ENCODE results near the gene ARHGEF28. TPM values are rescaled to one million over a fixed set of nuclear protein-coding genes. Genes with fewer than 3 reads are reported as not detected.

The ARHGEF28 gene
- polyA plus RNA-seq, 1 donor from 2014 or later, result not detected

DNA sequence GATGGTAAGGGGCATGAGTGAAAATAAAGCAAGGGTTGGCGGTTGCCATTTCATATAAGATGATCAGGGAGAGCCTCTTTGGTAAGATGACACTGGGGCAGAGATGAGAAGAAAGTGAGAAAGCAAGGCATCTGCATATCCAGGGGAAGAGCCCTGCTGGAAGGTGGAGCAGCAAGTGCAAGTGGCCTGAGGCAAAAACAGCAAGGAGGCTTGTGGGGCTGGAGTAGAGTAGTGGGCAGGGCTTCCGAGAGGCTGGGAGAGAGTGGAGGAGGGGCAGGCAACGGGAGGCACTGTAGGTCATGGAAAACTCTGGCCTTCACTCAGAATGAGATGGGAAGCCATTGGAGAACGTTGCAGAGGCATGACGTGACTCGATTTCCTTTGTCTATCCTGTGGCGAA, 199.2 kb downstream of the ARHGEF28 start:
- Histone ChIP-seq H3K27ac (ENCODE audit: low read length) (no peak overlapping the region), H3K9me2 (ENCODE audit: insufficient read depth, low read length) (no peaks in the 10 kb centered on the region), H3F3A (ENCODE audit: insufficient read depth, low read length, poor library complexity, severe bottlenecking) (no peaks in the 10 kb centered on the region), H3K4me3 (ENCODE audit: low read length) (no peak overlapping the region), H3K27me3 (ENCODE audit: insufficient read depth, low read depth, low read length) (no peaks in the 10 kb centered on the region), H2AFZ (ENCODE audit: low read depth, low read length) (no peak overlapping the region), H4K20me1 (ENCODE audit: insufficient read depth) (no peaks in the 10 kb centered on the region), H3K4me2 (ENCODE audit: low read length) (no peak overlapping the region), H3K36me3 (ENCODE audit: insufficient read depth, low read length) (no peaks in the 10 kb centered on the region), H3K79me2 (replicated peaks; ENCODE audit: insufficient read depth, low read length) (no peaks in the 10 kb centered on the region), H3K9ac (ENCODE audit: low read length) (no peak overlapping the region), H3K9me3 (ENCODE audit: low read length) (no peaks in the 10 kb centered on the region)
- TF ChIP-seq, protein P1, sequence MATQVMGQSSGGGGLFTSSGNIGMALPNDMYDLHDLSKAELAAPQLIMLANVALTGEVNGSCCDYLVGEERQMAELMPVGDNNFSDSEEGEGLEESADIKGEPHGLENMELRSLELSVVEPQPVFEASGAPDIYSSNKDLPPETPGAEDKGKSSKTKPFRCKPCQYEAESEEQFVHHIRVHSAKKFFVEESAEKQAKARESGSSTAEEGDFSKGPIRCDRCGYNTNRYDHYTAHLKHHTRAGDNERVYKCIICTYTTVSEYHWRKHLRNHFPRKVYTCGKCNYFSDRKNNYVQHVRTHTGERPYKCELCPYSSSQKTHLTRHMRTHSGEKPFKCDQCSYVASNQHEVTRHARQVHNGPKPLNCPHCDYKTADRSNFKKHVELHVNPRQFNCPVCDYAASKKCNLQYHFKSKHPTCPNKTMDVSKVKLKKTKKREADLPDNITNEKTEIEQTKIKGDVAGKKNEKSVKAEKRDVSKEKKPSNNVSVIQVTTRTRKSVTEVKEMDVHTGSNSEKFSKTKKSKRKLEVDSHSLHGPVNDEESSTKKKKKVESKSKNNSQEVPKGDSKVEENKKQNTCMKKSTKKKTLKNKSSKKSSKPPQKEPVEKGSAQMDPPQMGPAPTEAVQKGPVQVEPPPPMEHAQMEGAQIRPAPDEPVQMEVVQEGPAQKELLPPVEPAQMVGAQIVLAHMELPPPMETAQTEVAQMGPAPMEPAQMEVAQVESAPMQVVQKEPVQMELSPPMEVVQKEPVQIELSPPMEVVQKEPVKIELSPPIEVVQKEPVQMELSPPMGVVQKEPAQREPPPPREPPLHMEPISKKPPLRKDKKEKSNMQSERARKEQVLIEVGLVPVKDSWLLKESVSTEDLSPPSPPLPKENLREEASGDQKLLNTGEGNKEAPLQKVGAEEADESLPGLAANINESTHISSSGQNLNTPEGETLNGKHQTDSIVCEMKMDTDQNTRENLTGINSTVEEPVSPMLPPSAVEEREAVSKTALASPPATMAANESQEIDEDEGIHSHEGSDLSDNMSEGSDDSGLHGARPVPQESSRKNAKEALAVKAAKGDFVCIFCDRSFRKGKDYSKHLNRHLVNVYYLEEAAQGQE (IDR thresholded peaks at IDR 0.05; ENCODE audit: borderline replicate concordance), result no peak
- no peak for TF ChIP-seq TAF1 (IDR thresholded peaks at IDR 0.05; ENCODE audit: low read depth)
- TF ChIP-seq EP300 (conservative IDR thresholded peaks at IDR 0.05; ENCODE audit: poor library complexity, severe bottlenecking), result no peak
- no peak for TF ChIP-seq CTCF (IDR thresholded peaks at IDR 0.05; ENCODE audit: poor library complexity, severe bottlenecking)
- TF ChIP-seq EZH2 (IDR thresholded peaks at IDR 0.05; ENCODE audit: borderline replicate concordance, insufficient read depth, low read length, poor library complexity, severe bottlenecking), result no peak
- TF ChIP-seq SMC3 (conservative IDR thresholded peaks at IDR 0.05; ENCODE audit: poor library complexity), result no peak
- no peak for TF ChIP-seq RAD21 (conservative IDR thresholded peaks at IDR 0.05)
- TF ChIP-seq MXI1 (conservative IDR thresholded peaks at IDR 0.05; ENCODE audit: poor library complexity, severe bottlenecking), result no peak

- H3F3A ChIP-seq (ENCODE audit: insufficient read depth, low read length, poor library complexity, severe bottlenecking), result no peaks in the 10 kb centered on the region
- H3K36me3 ChIP-seq (ENCODE audit: insufficient read depth, low read length), result no peaks in the 10 kb centered on the region
- H3K9ac ChIP-seq (ENCODE audit: low read length), result no peak overlapping the region
- H3K9me3 ChIP-seq (ENCODE audit: low read length), result no peaks in the 10 kb centered on the region
- H3K79me2 ChIP-seq (replicated peaks; ENCODE audit: insufficient read depth, low read length), result no peaks in the 10 kb centered on the region
- no peaks in the 10 kb centered on the region for H3K27me3 ChIP-seq (ENCODE audit: insufficient read depth, low read depth, low read length)
- no peaks in the 10 kb centered on the region for H4K20me1 ChIP-seq (ENCODE audit: insufficient read depth)
- no peak overlapping the region for H3K4me2 ChIP-seq (ENCODE audit: low read length)
- H3K9me2 ChIP-seq (ENCODE audit: insufficient read depth, low read length), result no peaks in the 10 kb centered on the region
- no peak for TF ChIP-seq CTCF (IDR thresholded peaks at IDR 0.05; ENCODE audit: poor library complexity, severe bottlenecking)
- TF ChIP-seq RAD21 (conservative IDR thresholded peaks at IDR 0.05), result no peak
- no peak for TF ChIP-seq MXI1 (conservative IDR thresholded peaks at IDR 0.05; ENCODE audit: poor library complexity, severe bottlenecking)
- TF ChIP-seq EP300 (conservative IDR thresholded peaks at IDR 0.05; ENCODE audit: poor library complexity, severe bottlenecking), result no peak
- TF ChIP-seq POLR2AphosphoS5 (IDR thresholded peaks at IDR 0.05), result no peak
- no peak for TF ChIP-seq EZH2 (IDR thresholded peaks at IDR 0.05; ENCODE audit: borderline replicate concordance, insufficient read depth, low read length, poor library complexity, severe bottlenecking)
- no peak for TF ChIP-seq SMC3 (conservative IDR thresholded peaks at IDR 0.05; ENCODE audit: poor library complexity)
- TF ChIP-seq TAF1 (IDR thresholded peaks at IDR 0.05; ENCODE audit: low read depth), result no peak
- TF ChIP-seq, protein P1 (IDR thresholded peaks at IDR 0.05; ENCODE audit: borderline replicate concordance), result no peak
- no peak overlapping the region for H3K4me3 ChIP-seq (ENCODE audit: low read length)
- no peak overlapping the region for H2AFZ ChIP-seq (ENCODE audit: low read depth, low read length)
- H3K27ac ChIP-seq (ENCODE audit: low read length), result no peak overlapping the region
These were observed 199.7 kb downstream of the ARHGEF28 start for GRCh38 chr5:73825736-73826135.

Measured in neural cell (in vitro differentiated cells).